ENCODE measurements around the gene ZFX. TPM values are rescaled to one million over a fixed set of nuclear protein-coding genes. Genes with fewer than 3 reads are reported as not detected.
"Not testable (repeated sequence)": the region's sequence is repeated elsewhere in the genome, so short reads cannot be mapped to it uniquely, and the experiment has no call there.

The ZFX gene
- total and polyA plus RNA-seq, 2 donors (not counting 1 experiment from before 2014, with no cell fraction given), result 31.2 to 61.9 TPM

DNA sequence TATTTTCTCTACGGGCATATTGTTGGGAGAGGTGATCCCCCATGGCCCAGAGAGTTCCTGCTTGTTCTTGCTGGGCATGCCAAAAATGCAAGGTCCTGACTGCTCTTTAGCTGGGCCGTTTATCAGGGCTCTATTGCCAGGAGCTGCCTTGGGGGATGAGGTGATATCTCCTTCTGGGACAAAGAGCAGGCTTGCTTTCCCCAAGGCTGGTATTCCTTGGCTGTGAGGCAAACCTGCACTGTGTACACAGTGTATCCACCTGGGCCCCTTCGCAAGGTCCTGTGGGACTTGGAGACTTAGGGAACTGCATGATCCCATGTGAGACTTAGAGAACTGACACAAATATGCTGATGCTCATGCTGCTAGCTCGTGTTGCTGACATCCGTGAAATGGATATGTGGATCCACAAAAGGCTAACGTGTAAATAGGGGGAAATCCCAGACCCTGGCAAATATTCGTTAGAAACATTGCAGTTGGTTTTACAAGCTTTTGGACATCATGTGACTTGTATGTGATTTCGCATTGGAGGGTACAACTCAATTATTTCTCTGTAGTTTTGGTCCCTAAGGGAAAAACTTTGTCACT, 24.4 kb upstream of the ZFX start:
- TF ChIP-seq, protein P1, sequence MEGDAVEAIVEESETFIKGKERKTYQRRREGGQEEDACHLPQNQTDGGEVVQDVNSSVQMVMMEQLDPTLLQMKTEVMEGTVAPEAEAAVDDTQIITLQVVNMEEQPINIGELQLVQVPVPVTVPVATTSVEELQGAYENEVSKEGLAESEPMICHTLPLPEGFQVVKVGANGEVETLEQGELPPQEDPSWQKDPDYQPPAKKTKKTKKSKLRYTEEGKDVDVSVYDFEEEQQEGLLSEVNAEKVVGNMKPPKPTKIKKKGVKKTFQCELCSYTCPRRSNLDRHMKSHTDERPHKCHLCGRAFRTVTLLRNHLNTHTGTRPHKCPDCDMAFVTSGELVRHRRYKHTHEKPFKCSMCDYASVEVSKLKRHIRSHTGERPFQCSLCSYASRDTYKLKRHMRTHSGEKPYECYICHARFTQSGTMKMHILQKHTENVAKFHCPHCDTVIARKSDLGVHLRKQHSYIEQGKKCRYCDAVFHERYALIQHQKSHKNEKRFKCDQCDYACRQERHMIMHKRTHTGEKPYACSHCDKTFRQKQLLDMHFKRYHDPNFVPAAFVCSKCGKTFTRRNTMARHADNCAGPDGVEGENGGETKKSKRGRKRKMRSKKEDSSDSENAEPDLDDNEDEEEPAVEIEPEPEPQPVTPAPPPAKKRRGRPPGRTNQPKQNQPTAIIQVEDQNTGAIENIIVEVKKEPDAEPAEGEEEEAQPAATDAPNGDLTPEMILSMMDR (conservative IDR thresholded peaks at IDR 0.05 in 1 of 2, IDR thresholded peaks at IDR 0.05 in 1 of 2; ENCODE audit: low read depth in 1 of 2, low read length in 2 of 2), result no peak
- no peak for TF ChIP-seq EZH2 (IDR thresholded peaks at IDR 0.05; ENCODE audit: low read length, missing control alignments)
- Histone ChIP-seq H3K4me3 (replicated peaks in 1 of 4; ENCODE audit: control extremely low read depth in 1 of 4, insufficient read depth in 1 of 4, low read depth in 3 of 4, low read length in 4 of 4) (no peak overlapping the region), H4K20me1 (ENCODE audit: control insufficient read depth, extremely low read depth, insufficient read depth, low read length) (no peaks in the 10 kb centered on the region), H3K27ac (ENCODE audit: insufficient read depth, low read length) (no peak overlapping the region), H3K79me2 (ENCODE audit: control insufficient read depth, insufficient read depth, low read length) (no peaks in the 10 kb centered on the region), H3K4me1 (ENCODE audit: control insufficient read depth, extremely low read depth, insufficient read depth, low read length) (no peaks in the 10 kb centered on the region), H3K9ac (ENCODE audit: insufficient read depth, low read length) (no peak overlapping the region), H3K27me3 (ENCODE audit: control insufficient read depth, insufficient read depth, low read length) (no peaks in the 10 kb centered on the region), H3K36me3 (ENCODE audit: control insufficient read depth, insufficient read depth, low read length) (no peaks in the 10 kb centered on the region), H3K9me3 (ENCODE audit: control insufficient read depth, insufficient read depth, low read depth, low read length) (no peaks in the 10 kb centered on the region), H2AFZ (ENCODE audit: low read length) (no peak overlapping the region), H3K4me2 (ENCODE audit: extremely low read depth, insufficient read depth, low read length) (no peak overlapping the region)
- DNase-seq (ENCODE audit: low read depth in 2 of 2), result no peak

DNA sequence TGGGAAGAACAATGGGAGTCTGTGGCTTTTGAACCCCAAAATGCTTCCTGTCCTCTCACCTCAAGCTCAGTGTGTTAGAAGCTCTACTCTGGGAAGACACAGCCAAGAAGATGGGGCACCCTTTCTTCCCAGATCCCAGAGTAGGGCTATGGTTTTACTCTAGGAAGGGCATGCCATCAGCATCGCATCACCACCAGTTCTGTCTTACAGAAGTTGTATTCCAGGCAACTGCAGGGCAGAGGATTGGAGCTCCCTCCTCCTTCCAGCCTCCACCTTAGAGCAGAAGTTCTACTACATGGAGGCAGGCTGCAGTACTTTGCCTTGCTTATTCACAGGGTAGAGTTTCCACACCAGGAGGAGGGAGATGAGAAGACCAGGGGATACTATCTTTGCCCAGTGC, 18.1 kb upstream of the ZFX start:
- H3K4me1 ChIP-seq (ENCODE audit: control insufficient read depth, extremely low read depth, insufficient read depth, low read length), result no peaks in the 10 kb centered on the region
- no peak overlapping the region for H3K27ac ChIP-seq (ENCODE audit: insufficient read depth, low read length)
- no peak overlapping the region for H3K4me2 ChIP-seq (ENCODE audit: extremely low read depth, insufficient read depth, low read length)
- no peak overlapping the region for H3K9ac ChIP-seq (ENCODE audit: insufficient read depth, low read length)
- H3K27me3 ChIP-seq (ENCODE audit: control insufficient read depth, insufficient read depth, low read length), result no peaks in the 10 kb centered on the region
- no peak for DNase-seq (ENCODE audit: low read depth in 2 of 2)
- H3K4me3 ChIP-seq (replicated peaks in 1 of 4; ENCODE audit: control extremely low read depth in 1 of 4, insufficient read depth in 1 of 4, low read depth in 3 of 4, low read length in 4 of 4), result no peak overlapping the region
- no peak overlapping the region for H2AFZ ChIP-seq (ENCODE audit: low read length)
- no peaks in the 10 kb centered on the region for H3K36me3 ChIP-seq (ENCODE audit: control insufficient read depth, insufficient read depth, low read length)
- H4K20me1 ChIP-seq (ENCODE audit: control insufficient read depth, extremely low read depth, insufficient read depth, low read length), result no peaks in the 10 kb centered on the region
- TF ChIP-seq, protein P1 (conservative IDR thresholded peaks at IDR 0.05 in 1 of 2, IDR thresholded peaks at IDR 0.05 in 1 of 2; ENCODE audit: low read depth in 1 of 2, low read length in 2 of 2), result no peak
- no peak for TF ChIP-seq EZH2 (IDR thresholded peaks at IDR 0.05; ENCODE audit: low read length, missing control alignments)
- H3K79me2 ChIP-seq (ENCODE audit: control insufficient read depth, insufficient read depth, low read length), result no peaks in the 10 kb centered on the region
- no peaks in the 10 kb centered on the region for H3K9me3 ChIP-seq (ENCODE audit: control insufficient read depth, insufficient read depth, low read depth, low read length)

DNA sequence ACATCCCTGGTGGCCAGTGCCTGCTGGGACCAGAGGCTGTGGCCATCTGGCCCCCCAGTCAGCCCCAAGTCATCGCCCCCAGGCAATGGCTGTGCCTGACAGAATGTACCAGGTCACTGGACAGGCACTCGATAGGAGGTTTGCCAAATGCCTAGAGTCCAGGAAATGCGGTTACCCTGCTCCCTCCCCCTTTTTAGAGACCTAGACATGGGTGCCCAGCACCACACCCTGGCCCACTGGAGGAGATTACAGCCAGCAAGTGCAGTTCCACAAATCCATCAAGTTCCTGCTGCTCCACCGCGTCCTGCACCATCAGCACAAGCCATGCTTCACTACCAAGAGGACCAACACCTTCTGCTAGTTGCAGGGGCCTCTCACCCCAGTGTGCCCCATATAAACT, 16.2 kb upstream of the ZFX start:
- Histone ChIP-seq H3K27ac (ENCODE audit: insufficient read depth, low read length) (no peak overlapping the region), H2AFZ (ENCODE audit: low read length) (no peak overlapping the region), H3K4me3 (replicated peaks in 1 of 4; ENCODE audit: control extremely low read depth in 1 of 4, insufficient read depth in 1 of 4, low read depth in 3 of 4, low read length in 4 of 4) (no peak overlapping the region), H4K20me1 (ENCODE audit: control insufficient read depth, extremely low read depth, insufficient read depth, low read length) (no peaks in the 10 kb centered on the region), H3K9me3 (ENCODE audit: control insufficient read depth, insufficient read depth, low read depth, low read length) (no peaks in the 10 kb centered on the region), H3K9ac (ENCODE audit: insufficient read depth, low read length) (no peak overlapping the region), H3K27me3 (ENCODE audit: control insufficient read depth, insufficient read depth, low read length) (no peaks in the 10 kb centered on the region), H3K4me1 (ENCODE audit: control insufficient read depth, extremely low read depth, insufficient read depth, low read length) (no peaks in the 10 kb centered on the region), H3K79me2 (ENCODE audit: control insufficient read depth, insufficient read depth, low read length) (no peaks in the 10 kb centered on the region), H3K36me3 (ENCODE audit: control insufficient read depth, insufficient read depth, low read length) (no peaks in the 10 kb centered on the region), H3K4me2 (ENCODE audit: extremely low read depth, insufficient read depth, low read length) (no peak overlapping the region)
- no peak for DNase-seq (ENCODE audit: low read depth in 2 of 2)
- TF ChIP-seq, protein P1 (conservative IDR thresholded peaks at IDR 0.05 in 1 of 2, IDR thresholded peaks at IDR 0.05 in 1 of 2; ENCODE audit: low read depth in 1 of 2, low read length in 2 of 2), result no peak
- TF ChIP-seq EZH2 (IDR thresholded peaks at IDR 0.05; ENCODE audit: low read length, missing control alignments), result no peak

DNA sequence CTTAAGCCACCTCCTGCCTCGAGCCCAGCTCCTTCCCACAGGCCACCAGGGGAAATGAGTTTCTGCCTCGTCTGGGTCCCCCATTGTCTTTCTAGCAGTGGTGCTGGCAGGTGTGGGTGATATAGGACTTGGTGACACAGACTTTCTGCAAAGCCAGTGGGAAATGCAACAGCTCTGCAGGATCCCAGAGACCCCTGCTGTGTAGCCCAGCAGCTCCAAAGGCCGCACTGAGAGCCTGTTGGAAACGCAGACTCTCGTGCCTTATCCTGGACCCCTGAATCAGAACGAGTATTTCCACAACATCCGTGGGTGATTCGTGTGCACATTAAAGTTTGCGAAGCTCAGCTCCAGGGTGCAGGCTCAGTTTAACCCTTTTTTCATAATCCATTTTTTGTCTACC, 13.8 kb upstream of the ZFX start:
- H3K36me3 ChIP-seq (ENCODE audit: control insufficient read depth, insufficient read depth, low read length); H3K9me3 ChIP-seq (ENCODE audit: control insufficient read depth, insufficient read depth, low read depth, low read length); H3K79me2 ChIP-seq (ENCODE audit: control insufficient read depth, insufficient read depth, low read length); H3K9ac ChIP-seq (ENCODE audit: insufficient read depth, low read length); H3K27ac ChIP-seq (ENCODE audit: insufficient read depth, low read length); H3K4me3 ChIP-seq (replicated peaks in 1 of 4; ENCODE audit: control extremely low read depth in 1 of 4, insufficient read depth in 1 of 4, low read depth in 3 of 4, low read length in 4 of 4); H3K27me3 ChIP-seq (ENCODE audit: control insufficient read depth, insufficient read depth, low read length); H2AFZ ChIP-seq (ENCODE audit: low read length); H3K4me2 ChIP-seq (ENCODE audit: extremely low read depth, insufficient read depth, low read length); H3K4me1 ChIP-seq (ENCODE audit: control insufficient read depth, extremely low read depth, insufficient read depth, low read length); H4K20me1 ChIP-seq (ENCODE audit: control insufficient read depth, extremely low read depth, insufficient read depth, low read length); DNase-seq (ENCODE audit: low read depth in 2 of 2): not testable (repeated sequence)
